HG02642 (cell line): ENCODE results near the gene PLA2G1B.

ENCODE experiments used
- ATAC-seq: cut with Tn5 transposase; IDR thresholded peaks from one replicate; pipeline ENCODE4 v1.9.1; 2021; ENCODE audit warnings: mild to moderate bottlenecking; ENCODE audit not compliant: unreplicated experiment, poor library complexity

Gene PLA2G1B

GRCh38 chr12:120278137-120279069 lies 49.2 kb downstream of the PLA2G1B start:
- ATAC-seq: no peak

- ATAC-seq: no peak
Observed at GRCh38 chr12:120276734-120277133, 50.8 kb downstream of the PLA2G1B start.
